ENCODE measurements around the gene ATP6V0D1.

DNA sequence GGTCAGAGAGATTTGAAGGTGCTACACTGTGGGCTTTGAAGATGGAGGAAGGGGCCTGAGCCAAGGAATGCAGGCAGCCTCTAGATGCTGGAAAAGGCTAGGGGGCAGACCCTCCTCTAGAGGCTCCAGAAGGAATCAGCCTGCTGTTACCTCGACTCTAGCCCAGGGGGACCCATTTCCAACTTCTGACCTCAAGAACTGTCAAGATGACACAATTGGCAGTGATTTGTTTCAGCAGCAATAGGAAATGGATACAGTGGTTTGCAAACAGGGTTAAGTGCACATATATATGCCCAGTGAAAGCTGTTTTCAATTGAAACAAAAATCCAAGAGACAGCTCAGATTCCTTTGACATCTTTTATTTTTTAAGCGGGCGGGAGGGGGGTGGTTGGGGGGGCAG is 61.0 kb downstream of the ATP6V0D1 start:
- TF ChIP-seq, protein P1, sequence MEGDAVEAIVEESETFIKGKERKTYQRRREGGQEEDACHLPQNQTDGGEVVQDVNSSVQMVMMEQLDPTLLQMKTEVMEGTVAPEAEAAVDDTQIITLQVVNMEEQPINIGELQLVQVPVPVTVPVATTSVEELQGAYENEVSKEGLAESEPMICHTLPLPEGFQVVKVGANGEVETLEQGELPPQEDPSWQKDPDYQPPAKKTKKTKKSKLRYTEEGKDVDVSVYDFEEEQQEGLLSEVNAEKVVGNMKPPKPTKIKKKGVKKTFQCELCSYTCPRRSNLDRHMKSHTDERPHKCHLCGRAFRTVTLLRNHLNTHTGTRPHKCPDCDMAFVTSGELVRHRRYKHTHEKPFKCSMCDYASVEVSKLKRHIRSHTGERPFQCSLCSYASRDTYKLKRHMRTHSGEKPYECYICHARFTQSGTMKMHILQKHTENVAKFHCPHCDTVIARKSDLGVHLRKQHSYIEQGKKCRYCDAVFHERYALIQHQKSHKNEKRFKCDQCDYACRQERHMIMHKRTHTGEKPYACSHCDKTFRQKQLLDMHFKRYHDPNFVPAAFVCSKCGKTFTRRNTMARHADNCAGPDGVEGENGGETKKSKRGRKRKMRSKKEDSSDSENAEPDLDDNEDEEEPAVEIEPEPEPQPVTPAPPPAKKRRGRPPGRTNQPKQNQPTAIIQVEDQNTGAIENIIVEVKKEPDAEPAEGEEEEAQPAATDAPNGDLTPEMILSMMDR (IDR thresholded peaks at IDR 0.05), result no peak
- TF ChIP-seq POLR2A (IDR thresholded peaks at IDR 0.05) (no peak), POLR2AphosphoS5 (IDR thresholded peaks at IDR 0.05) (no peak)
